ENCODE measurements around the gene CPLANE2.

CPLANE2 gene

DNA sequence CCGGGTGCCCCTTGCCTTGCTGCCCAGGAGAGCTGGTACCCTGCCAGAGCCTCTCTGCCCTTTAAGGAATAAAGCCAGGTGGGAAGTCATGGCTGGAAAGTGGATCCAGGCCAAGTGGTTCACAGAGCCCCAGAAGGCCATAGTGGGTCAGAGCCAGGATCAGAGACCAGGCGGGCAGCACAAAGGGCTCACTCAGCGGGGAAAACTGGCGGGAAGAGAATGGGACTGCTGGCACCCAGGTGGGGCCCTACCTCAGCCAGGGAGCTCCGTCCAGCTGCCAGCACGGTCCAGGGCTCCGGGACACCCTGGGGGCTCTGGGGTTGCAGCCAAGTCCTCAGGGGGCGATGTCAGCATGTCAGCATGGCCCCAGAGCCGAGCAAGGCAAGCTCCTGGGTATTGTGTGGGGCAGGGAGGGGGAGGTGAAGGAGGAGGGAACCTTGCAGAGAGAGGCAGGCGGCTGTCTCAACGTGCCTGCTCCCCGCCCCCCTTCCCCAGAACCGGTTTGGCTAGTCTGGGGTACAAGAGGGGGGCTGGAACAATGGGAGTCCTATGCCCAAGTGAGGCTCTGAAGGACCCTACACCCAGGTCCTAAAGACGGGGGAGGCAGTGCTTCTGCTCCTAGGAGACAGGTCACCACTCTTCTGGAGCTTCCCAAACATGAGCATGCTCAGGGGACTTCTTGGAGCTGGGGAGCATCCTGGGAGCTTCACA is 24.6 kb downstream of the CPLANE2 start, which contains the start of gene ARHGEF19:
Gene ARHGEF19 (minus strand): TSS at position 402 of the 711 bp plus-strand sequence. CDS start 3,598 bp downstream, outside the sequence.
- no peak for DNase-seq (ENCODE audit: extremely low spot score, insufficient read length, low read depth)
- no peak for FAIRE-seq

DNA sequence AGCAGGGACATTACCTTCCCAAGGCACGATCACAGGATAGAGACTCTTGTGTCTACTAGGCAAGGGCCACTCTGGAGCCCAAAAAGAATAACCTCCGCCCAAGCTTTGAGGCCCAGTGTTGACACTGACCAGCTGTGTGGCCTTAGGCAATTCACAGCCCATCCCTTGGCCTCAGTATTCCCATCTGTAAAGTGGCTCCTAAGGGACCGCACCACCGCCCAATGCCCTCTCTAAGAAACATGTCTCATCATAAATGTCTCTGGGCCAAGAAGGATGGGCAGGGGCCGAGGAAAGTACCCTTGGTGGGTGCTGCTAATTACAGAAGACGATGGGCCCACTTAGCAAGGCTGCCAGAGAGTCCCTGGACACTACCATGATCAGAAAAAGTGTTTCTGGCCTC is 25.2 kb downstream of the CPLANE2 start:
- FAIRE-seq (no peak), DNase-seq (ENCODE audit: extremely low spot score, insufficient read length, low read depth) (no peak)

DNA sequence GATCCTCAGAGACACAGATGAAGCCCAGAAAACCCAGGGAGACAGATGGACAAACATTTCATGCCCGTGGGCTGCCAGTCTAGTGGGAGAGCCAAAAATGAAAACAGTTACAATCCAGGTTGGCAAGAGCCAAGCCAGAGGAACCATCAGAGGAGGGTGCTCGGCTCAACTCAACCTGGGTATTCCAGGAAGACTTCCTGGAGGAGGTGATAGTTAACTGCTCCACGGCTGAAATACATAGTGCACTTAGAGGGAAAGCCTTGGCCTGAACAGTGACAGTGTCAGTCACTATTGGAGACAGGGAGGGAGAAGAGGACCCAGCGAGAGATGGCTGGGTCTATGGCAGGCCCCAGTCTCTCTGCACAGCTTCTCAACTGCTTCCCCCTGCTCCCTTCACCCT is 26.4 kb downstream of the CPLANE2 start:
- FAIRE-seq (no peak), DNase-seq (ENCODE audit: extremely low spot score, insufficient read length, low read depth) (no peak)

DNA sequence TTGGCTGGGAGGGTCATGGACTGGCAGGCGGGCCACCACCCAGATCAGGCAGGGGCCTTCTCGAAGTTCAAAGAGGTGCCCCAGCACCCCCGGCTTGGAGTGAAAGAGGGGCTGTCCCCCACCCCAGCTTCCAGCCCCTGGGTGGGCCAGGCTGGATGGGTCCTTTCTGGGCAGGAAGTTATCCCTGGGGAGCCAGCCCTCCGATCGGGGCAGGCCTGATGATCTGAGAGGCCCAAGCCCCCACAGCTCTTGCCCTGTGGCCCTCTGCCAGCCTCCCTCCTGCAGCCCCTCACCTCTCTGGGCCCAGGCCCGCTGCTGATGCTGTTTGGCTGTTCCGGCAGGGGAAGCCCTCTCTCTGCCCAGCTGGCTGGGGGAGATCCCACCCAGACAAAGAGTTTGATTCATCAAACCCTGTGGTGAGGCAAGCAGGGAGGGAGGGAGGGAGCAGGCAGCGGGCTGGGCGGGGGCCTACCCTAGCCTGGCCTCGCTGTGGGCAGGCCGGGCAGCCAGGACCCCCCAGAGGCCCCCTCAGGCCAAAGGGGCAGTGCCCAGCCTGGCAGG is 27.1 kb downstream of the CPLANE2 start:
- no peak for DNase-seq (ENCODE audit: extremely low spot score, insufficient read length, low read depth)
- no peak for FAIRE-seq

DNA sequence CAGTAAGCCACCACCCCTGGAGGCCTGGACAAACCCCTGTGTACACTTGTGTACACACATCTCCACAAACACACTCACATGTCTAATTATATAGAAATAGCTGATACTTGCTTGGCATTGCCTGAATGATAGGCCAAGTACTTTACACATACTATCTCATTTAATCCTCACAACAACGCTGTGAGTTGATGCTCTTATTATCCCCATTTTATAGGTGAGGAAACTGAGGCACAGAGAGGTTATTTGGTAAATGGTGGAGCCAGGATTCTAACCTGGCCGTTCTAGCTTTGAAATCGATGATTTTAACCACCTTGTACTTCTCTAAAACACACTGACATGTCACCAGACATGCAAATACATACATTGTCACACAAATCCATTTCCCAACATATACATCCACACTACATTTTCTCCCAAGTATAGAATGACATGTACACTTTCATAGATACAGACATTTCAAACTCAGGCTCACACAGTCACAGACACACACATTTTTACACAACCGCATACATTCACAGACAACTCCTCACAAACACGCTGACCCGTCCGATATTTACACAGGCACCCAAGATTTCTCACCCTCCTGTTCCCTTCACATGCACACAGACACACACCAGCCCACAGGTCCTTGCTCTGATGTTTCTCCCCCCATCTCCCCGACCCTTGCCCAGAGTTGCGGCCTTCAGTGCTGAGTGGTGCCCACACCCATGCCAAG is 27.7 kb downstream of the CPLANE2 start:
- no peak for DNase-seq (ENCODE audit: extremely low spot score, insufficient read length, low read depth)
- no peak for FAIRE-seq

DNA sequence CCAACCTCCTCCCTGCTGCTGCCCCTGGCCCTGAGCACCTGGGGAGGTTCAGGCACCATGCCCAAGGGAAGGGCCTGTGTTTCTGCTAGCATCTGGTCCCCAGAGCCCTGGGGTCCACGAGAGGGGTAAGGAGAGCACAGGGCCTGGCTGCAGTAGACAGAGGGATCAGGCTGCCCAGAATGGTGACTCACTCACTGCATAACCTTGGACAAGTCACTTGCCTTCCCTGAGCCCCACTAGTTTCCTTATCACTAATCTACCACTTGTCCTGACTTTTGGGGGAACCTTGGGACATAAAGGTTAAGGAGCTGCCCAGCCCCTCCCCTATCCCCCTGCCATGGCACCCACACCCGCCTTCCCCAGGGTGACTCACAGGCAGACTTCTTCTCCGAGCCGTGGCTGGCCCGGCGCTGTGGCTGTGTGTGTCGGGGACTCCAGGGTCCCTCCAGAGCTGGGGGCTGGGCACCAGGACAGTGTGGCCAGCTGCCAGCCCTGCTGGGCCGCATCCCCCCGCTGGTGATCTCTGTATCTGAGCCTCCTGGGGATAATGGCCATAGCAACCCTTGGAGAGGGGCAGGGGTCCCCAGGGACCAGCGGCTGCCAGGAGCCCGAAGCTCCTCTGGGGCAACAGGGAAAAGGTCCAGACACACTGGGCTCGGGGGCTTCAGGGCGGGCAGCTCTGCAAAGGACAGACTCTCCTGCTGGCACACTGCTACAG is 28.6 kb downstream of the CPLANE2 start:
- DNase-seq (ENCODE audit: extremely low spot score, insufficient read length, low read depth) (no peak), FAIRE-seq (no peak)

DNA sequence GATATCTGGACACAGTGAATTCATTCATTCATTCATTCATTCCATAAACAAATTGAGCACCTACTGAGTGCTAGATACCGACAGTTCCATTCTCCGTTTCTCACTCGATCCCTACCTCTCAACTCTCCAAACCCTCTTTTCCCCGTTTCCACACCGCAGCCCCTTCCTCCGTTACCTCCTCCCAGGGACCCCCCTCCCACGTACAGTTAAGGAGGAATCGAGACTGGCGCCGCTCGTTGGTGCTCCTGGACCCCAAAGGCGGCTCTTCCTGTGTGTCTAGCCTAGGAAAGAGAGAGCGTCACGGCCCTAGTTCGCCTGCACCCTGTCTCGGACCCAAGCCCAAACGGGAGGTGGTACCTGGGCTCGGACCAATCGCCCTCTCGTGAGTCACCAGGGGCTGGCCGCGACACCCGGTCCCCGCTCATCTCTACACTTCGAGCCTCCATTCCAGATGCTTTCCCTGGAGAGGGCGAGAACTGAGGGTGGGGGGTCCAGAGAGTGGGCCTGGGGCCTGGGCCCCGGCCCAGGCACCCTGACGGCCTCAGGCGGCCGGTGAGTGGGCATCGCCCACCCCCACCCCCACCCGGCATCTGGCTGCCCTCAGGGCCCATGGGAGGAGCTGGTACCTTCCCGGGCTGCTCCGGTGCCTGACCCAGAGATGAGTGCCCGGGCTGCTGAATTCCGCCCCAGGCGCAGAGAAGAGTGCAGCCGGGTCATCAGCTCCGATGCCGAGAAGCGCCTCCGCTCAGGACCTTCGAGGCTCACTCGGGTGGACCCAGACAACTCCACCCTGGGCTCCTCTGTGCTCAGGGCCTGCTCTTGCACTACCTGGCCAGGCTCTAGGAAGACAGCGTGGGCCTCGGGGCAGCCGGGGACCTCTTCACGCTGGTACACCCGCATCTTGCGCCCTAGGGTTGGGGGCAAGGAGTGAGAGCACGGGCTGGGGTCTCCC is 29.4 kb downstream of the CPLANE2 start:
- peak; percentile 38 for FAIRE-seq
- DNase-seq (ENCODE audit: extremely low spot score, insufficient read length, low read depth) = no peak

DNA sequence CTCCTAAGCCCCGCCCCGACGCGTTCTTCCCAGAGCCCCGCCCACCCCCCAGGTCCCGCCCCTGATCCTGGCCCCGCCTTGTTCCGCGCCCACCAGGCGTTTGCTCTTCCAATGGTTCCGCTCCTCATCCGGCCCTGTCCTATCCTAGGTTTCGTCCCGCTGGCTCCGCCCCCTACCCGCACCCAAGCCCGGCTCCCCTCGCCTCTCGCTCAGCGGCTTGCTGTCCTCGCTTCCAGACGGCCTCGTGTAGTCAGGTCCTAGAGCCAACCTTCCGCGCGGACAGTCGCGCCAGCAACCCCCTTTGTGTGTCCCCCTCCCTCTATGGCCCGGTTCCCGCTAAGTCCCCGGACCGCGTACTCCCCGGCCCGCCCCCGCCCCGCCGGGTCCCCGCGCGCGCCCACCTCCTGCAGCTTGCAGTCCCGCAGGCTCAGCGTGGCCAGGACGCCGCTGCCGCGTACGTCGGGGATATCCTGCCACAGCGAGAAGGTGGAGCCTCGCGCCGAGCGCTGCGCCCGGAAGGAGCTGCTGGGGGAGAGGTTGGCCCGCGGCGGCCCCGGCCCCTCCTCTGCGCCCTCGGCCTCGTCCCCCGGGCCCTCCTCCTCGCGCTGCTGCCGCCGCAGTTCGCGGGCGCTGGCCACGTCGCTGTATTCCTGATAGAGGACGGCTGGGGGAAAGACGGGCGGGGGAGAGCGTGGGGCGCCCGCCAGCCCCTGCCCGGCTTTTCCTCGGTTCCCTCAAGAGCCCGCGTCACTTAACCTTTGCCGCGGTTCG is 30.3 kb downstream of the CPLANE2 start:
- peak; percentile 95 for FAIRE-seq
- DNase-seq (ENCODE audit: extremely low spot score, insufficient read length, low read depth) = peak; percentile 82

DNA sequence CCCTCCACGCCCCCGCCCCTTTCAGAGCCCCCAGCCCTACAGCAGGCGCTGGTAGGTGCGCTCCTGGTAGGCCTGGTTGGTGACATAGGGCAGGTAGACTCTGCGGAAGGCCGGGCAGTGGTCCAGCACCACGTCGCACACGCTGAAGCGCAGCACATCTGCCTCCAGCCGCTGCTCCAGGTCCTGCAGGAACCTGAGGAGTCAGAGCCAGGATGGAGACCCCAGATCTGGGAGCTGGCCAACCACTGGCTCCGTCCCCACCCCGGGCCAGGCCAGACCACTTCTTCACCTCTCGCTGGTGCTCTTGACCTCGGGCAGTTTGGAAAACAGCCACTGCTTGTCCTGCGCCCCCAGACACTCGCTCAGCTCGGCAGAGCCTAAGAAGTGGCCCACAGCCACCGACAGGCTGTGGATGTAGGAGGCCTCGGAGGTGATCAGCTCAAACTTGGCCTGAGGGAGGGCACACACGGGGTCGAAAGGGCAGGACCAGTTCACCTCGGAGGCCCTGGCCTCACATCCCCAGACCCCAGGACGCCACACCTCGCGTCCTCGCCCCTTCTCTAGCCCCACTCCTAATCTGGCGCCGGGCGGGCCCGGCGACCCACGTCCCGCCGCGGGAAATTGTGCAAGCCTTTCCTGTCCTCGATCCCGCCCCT is 31.0 kb downstream of the CPLANE2 start:
- DNase-seq (ENCODE audit: extremely low spot score, insufficient read length, low read depth) (no peak), FAIRE-seq (no peak)

DNA sequence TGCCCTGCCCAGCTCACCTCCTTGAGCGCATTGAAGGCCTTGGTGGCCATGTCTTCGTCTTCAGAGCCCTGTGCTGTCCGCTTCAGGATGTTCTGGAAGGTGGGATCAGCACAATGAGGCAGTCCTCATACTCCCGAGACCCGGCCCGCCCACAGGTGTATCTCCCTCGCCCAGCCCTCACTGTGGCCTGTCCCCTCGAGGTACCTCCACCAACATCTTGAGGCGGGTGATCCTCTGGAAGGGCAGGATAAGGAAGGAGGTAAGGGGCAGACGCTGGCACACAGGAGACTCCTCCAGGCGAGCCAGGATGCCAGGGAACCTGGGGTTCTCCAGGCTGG is 31.7 kb downstream of the CPLANE2 start:
- FAIRE-seq (no peak), DNase-seq (ENCODE audit: extremely low spot score, insufficient read length, low read depth) (no peak)

DNA sequence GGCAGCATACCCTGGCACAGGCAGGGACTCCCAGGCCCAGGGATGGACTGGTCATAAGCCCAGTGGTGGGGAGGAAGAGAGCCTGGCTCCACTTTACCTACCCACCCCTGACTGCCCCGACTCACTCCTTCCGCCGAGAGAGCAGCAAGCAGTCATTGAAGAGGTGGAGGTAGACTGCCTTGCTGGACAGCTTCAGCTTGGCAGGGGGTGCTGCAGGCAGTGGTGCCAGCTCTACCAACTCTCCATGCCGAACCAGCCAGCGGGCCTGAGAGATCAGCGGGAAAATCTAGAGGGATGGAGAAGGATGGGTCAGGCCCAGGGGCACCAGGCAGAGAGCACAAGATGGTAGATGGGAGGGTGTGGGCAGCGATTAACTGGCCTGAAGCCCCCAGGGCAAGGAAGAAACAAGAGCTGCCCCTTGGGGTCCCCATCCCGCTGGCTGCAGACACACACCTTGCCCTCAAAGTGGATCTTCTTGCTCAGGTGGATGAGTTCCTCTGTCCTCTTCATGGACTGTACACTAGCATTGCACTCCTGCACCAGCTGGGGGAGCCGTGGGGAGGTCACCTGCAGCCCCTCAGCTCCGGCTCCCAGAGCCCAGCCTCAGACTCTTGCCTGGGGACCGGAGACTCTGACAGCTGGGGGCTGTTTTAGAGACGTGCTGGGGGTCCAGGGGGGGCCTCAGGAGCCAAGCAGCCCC is 32.2 kb downstream of the CPLANE2 start:
- DNase-seq (ENCODE audit: extremely low spot score, insufficient read length, low read depth) (no peak), FAIRE-seq (no peak)

DNA sequence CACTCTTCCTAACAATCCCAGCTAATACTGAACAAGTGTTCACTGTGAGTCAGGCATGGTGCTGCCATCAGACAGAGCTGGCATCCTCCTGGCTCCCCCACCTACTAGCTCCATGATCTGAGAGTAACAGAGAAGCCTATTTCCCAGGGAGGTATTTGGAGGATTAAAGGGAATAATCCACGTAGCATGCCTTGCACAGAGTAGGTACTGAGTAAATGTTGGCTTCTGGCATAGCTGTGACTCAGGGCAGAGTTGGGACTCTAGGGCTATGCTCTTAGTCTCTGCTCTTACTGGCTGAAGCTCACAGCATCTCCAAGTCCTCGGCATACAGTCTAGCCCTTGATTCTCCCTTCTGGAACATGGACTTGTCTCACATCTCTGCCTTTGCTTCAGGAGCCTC is 32.8 kb downstream of the CPLANE2 start:
- no peak for FAIRE-seq

DNA sequence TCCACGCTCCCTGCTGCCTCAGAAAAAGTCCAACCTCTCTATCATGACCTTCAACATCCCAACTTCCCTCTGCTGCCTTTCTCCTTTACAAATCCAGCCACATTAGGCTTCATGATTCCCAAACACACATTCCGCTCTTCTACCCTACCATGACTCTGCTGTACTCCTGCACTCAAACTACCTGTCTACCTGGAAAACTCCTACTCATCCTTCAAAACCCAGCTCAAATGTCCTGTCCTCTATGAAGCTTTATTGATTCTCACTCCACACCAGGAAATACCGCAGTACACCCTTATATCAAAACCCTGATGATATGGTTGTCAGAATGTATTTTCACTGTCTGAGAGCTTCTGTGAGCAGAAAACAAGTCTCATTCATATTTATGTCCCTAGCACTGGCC is 33.4 kb downstream of the CPLANE2 start:
- FAIRE-seq (no peak), DNase-seq (ENCODE audit: extremely low spot score, insufficient read length, low read depth) (no peak)

More for the DNA sequence above, 32.8 kb downstream of the CPLANE2 start:
- DNase-seq (ENCODE audit: extremely low spot score, insufficient read length, low read depth) = no peak

DNA sequence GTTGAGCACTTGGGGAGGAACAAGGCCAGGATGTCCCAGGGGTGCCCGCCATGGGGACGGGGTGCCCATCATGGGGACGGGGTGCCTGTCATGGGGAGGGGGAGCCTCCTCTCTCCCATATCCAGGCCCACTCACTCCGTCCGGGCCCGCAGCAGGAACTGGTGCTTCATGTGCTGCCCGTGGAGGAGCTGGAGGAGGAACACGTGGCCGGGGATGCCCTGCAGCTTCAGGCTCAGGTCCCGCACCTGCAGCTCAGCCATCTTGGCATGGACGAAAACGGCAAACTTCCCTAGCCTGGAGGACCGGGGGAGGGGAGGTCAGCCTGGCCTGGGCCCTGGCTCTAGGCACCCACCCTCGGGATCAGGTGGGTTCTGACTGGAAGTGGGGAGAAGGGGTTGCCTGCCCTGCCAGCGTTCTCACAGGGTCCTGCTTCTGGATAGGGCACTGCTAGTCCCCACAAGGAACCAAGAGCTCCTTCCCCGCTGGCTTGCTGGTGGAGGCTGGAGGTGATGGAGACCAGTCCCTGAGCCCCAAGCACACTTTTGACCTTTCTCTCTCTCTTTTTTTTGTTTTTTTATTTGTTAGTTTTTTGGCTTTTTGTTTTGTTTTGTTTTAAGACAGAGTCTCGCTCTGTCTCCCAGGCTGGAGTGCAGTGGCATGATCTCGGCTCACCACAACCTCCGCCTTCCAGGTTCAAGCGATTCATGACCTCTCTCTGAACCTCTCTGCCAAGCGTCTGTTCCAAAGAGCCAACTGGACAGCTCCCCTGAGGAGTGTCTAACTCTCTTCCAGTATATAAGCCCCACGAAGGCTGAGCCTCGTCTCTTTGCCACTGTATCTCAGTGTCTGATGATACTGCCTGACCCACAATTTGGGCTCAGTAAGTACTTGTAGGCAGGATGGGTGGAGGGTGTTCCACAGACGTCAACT is 34.4 kb downstream of the CPLANE2 start:
- DNase-seq (ENCODE audit: extremely low spot score, insufficient read length, low read depth) (no peak), FAIRE-seq (no peak)

DNA sequence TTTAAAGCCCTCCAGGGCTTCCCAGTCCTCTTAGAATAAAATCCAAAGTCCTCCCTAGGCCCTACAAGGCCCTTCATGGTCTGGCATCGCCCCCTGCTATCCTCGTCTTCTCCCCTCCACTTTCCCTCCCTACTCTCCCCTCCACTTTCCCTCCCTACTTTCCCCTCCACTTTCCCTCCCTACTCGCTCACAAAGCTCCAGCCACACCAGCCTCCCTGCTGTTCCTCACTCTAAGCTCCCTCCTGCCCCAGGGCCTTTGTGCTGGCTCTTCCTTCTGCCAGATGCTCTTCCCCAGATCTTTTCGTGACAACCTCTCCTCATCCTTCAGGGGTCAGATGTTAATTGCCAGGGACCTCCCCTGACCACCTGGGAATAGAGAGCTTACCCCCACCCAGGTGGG is 37.3 kb downstream of the CPLANE2 start:
- FAIRE-seq (no peak), DNase-seq (ENCODE audit: extremely low spot score, insufficient read length, low read depth) (no peak)

DNA sequence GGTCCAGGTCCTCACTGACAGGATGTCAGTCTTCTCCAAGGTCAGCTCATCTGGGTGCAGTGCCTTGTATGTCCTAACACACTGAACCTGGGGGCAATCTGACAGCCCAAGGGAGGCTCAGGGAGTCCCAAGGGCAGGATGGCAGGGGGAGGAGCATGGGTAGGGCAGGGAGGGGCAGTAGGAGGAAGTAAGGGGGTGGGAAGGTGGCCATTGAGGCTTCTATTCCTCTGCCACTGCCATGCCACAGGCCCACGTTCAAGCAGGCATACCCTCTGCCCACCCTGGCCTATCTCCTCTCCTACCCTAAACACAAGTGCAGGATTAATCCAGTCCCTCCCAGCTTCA is 37.9 kb downstream of the CPLANE2 start:
- DNase-seq (ENCODE audit: extremely low spot score, insufficient read length, low read depth) (no peak), FAIRE-seq (no peak)

All from GM18507 (cell line).